HG02852 (cell line): ENCODE results near the gene DCAF10.
A peak's percentile ranks its signal among the peaks of the same experiment; 100 is the strongest.
"Not testable (repeated sequence)": the region's sequence is repeated elsewhere in the genome, so short reads cannot be mapped to it uniquely, and the experiment has no call there.

ENCODE experiments used
- ATAC-seq: cut with Tn5 transposase; IDR thresholded peaks from one replicate; pipeline ENCODE4 v1.9.1; 2021; ENCODE audit warnings: mild to moderate bottlenecking, moderate library complexity; ENCODE audit not compliant: unreplicated experiment

The DCAF10 gene

GRCh38 chr9:37859043-37859442, 58.4 kb downstream of the DCAF10 start:
- ATAC-seq = no peak

- ATAC-seq = no peak
Observed at GRCh38 chr9:37862530-37862929, 61.9 kb downstream of the DCAF10 start.

GRCh38 chr9:37870081-37870798, 69.6 kb downstream of the DCAF10 start:
- ATAC-seq = no peak

GRCh38 chr9:37870799-37871176, 70.2 kb downstream of the DCAF10 start:
- no peak for ATAC-seq

GRCh38 chr9:37873955-37874354, 73.4 kb downstream of the DCAF10 start:
- ATAC-seq = no peak

- ATAC-seq = no peak
Observed at GRCh38 chr9:37876376-37876775, 75.8 kb downstream of the DCAF10 start.

- ATAC-seq = no peak
Observed at GRCh38 chr9:37880916-37881479, 80.4 kb downstream of the DCAF10 start.

GRCh38 chr9:37887977-37888583, 87.5 kb downstream of the DCAF10 start:
- not testable (repeated sequence) for ATAC-seq

- ATAC-seq = no peak
Observed at GRCh38 chr9:37889536-37889935, 88.9 kb downstream of the DCAF10 start.

GRCh38 chr9:37891042-37891441, 90.4 kb downstream of the DCAF10 start:
- ATAC-seq = not testable (repeated sequence)

GRCh38 chr9:37892063-37892462, 91.5 kb downstream of the DCAF10 start:
- no peak for ATAC-seq

- ATAC-seq = no peak
Observed at GRCh38 chr9:37897665-37898064, 97.1 kb downstream of the DCAF10 start.

GRCh38 chr9:37899041-37899440, 98.4 kb downstream of the DCAF10 start:
- no peak for ATAC-seq

- no peak for ATAC-seq
Observed at GRCh38 chr9:37902131-37902530, 101.5 kb downstream of the DCAF10 start.

GRCh38 chr9:37902796-37903646, 102.4 kb downstream of the DCAF10 start:
- no peak for ATAC-seq

GRCh38 chr9:37903647-37904444, 103.2 kb downstream of the DCAF10 start, which contains the start of gene SLC25A51:
Gene SLC25A51 (minus strand): TSS chr9:37904127. CDS start chr9:37888550, 15,577 bp downstream.
- peak; percentile 82 for ATAC-seq

- no peak for ATAC-seq
Observed at GRCh38 chr9:37904445-37905130, 104.0 kb downstream of the DCAF10 start.

- no peak for ATAC-seq
Observed at GRCh38 chr9:37905131-37905505, 104.5 kb downstream of the DCAF10 start.

GRCh38 chr9:37905776-37906175, 105.2 kb downstream of the DCAF10 start:
- ATAC-seq = no peak
